Kidney (tissue), 14 donors: ENCODE data around the gene MGARP. TPM values are rescaled to one million over a fixed set of nuclear protein-coding genes. Genes with fewer than 3 reads are reported as not detected.

Source experiments
- DNase-seq, 5 donors: peaks; one replicate each; pipeline ENCODE4 v3.0.0-alpha.2; 2013 to 2020
- FAIRE-seq: peaks from 2 replicates; lab custom pipeline; 2012; peaks lifted over from hg19 to GRCh38; lab: Jason Lieb, UNC
- H3K27ac ChIP-seq, 2 donors: one replicate each; pipeline ENCODE4 v1.7.0; 2013; ENCODE audit warnings: low read depth in 2 of 2, low read length in 2 of 2, inconsistent platforms in 1 of 2
- H3K27me3 ChIP-seq: one replicate; pipeline ENCODE4 v1.7.1; 2013; ENCODE audit warnings: low read length, inconsistent platforms; ENCODE audit not compliant: control insufficient read depth, insufficient read depth
- H3K36me3 ChIP-seq, 3 donors: one replicate each; pipeline versions ENCODE4 v1.7.0 to v1.7.1; 2013; ENCODE audit warnings: low read length in 3 of 3, control low read depth in 1 of 3, inconsistent platforms in 1 of 3; ENCODE audit not compliant: insufficient read depth in 3 of 3, control insufficient read depth in 2 of 3
- H3K4me1 ChIP-seq, 3 donors: one replicate each; pipeline versions ENCODE4 v1.7.0 to v1.7.1; 2013; ENCODE audit warnings: low read length in 3 of 3, inconsistent platforms in 1 of 3, low read depth in 1 of 3; ENCODE audit not compliant: control insufficient read depth in 2 of 3, insufficient read depth in 2 of 3
- H3K4me3 ChIP-seq, 3 donors: one replicate each; pipeline versions ENCODE4 v1.7.0 to v1.8.1; 2013; ENCODE audit warnings: low read length in 3 of 3, control low read depth in 1 of 3, inconsistent platforms in 1 of 3
- H3K9ac ChIP-seq, 3 donors: one replicate each; pipeline versions ENCODE4 v1.7.0 to v1.7.1; 2013; ENCODE audit warnings: low read length in 3 of 3, control low read depth in 1 of 3, inconsistent platforms in 1 of 3
- H3K9me3 ChIP-seq, 3 donors: one replicate each; pipeline versions ENCODE4 v1.7.0 to v1.7.1; 2013; ENCODE audit warnings: low read length in 3 of 3, control low read depth in 1 of 3, inconsistent platforms in 1 of 3; ENCODE audit not compliant: control insufficient read depth in 2 of 3, insufficient read depth in 1 of 3
- CTCF ChIP-seq: IDR thresholded peaks from 3 replicates; pipeline ENCODE4 v1.5.1; 2012; ENCODE audit warnings: mild to moderate bottlenecking, moderate library complexity, borderline replicate concordance; ENCODE audit not compliant: insufficient read depth; ENCODE audit errors: extremely low read depth
- intact Hi-C: fragments of 100-400 bp; cut with DNase I; formaldehyde crosslinking; loops from one replicate; pipeline ENCODE4 v1.11.1; 2022
- polyA plus RNA-seq: library from polyadenylated mRNA; stranded (reverse); fragments of 350-450 nt; fragmentation: Illumina TruSeq; extraction: RNeasy Lipid Tissue Mini Kit (QIAGEN cat#74804); gene quantifications from one replicate; pipeline ENCODE4 v1.2.3, GENCODE V29; 2014; ENCODE audit warnings: low read depth, low replicate concordance; ENCODE audit not compliant: insufficient read depth
- total RNA-seq: library from RNA; stranded (reverse); fragmentation: NEBNext Ultra II Directional; extraction: Animal tissue kit (Norgen Biotek cat#: 25700); gene quantifications from one replicate; pipeline ENCODE4 v1.2.1, GENCODE V29; 2021
- donor health status: control.
- donor health status: control.
- donor health status: control.
- donor health status: control.
- donor health status: control.
- donor health status: DM: yes; HTN: yes; CAD: no.
- donor health status: Normal renal cell carcinoma (clear cell type).

The MGARP gene
- total and polyA plus RNA-seq, 2 donors from 2014 or later, result 0.25 to 4.3 TPM

- no peak overlapping the region for H3K4me3 ChIP-seq
Measured at GRCh38 chr4:139267301-139267700, 12.7 kb downstream of the MGARP start.

GRCh38 chr4:139266583-139267257 is 13.3 kb downstream of the MGARP start:
- H3K4me3 ChIP-seq, result peak overlapping the region; percentile 57 to 70 (median 63)
- no peaks in the 10 kb centered on the region for H3K9me3 ChIP-seq
- no peak for TF ChIP-seq CTCF
- H3K9ac ChIP-seq, result peak overlapping the region in 1 of 3 donors; percentile 39
- no peaks in the 10 kb centered on the region for H3K36me3 ChIP-seq
- no peaks in the 10 kb centered on the region for H3K27me3 ChIP-seq
- peaks cover 0 to 4% (median 0%) of the 10 kb centered on the region in 3 donors for H3K4me1 ChIP-seq
- intact Hi-C loops, result no loop called here
- FAIRE-seq (no peak), DNase-seq (peak; percentile 64 to 90 (median 77))
- no peak overlapping the region for H3K27ac ChIP-seq

More at GRCh38 chr4:139267301-139267700, 12.7 kb downstream of the MGARP start:
- DNase-seq (no peak), FAIRE-seq (no peak)
- H3K27me3 ChIP-seq, result no peaks in the 10 kb centered on the region
- no peak for TF ChIP-seq CTCF
- no peak overlapping the region for H3K27ac ChIP-seq
- intact Hi-C loops, result no loop called here
- peaks cover 0 to 4% (median 0%) of the 10 kb centered on the region in 3 donors for H3K4me1 ChIP-seq
- no peaks in the 10 kb centered on the region for H3K9me3 ChIP-seq
- H3K9ac ChIP-seq, result no peak overlapping the region
- H3K36me3 ChIP-seq, result no peaks in the 10 kb centered on the region

GRCh38 chr4:139266208-139266582 is 13.8 kb downstream of the MGARP start:
- intact Hi-C loops, result no loop called here

More at GRCh38 chr4:139266208-139266582, 13.8 kb downstream of the MGARP start:
- peak; percentile 3 for FAIRE-seq
- peak overlapping the region; percentile 57 to 70 (median 63) for H3K4me3 ChIP-seq
- TF ChIP-seq CTCF, result no peak
- H3K9ac ChIP-seq, result no peak overlapping the region
- H3K9me3 ChIP-seq, result no peaks in the 10 kb centered on the region
- H3K27ac ChIP-seq, result peak overlapping the region in 1 of 2 donors; percentile 14
- H3K36me3 ChIP-seq, result no peaks in the 10 kb centered on the region
- H3K4me1 ChIP-seq, result peaks cover 0 to 4% (median 0%) of the 10 kb centered on the region in 3 donors
- no peaks in the 10 kb centered on the region for H3K27me3 ChIP-seq
- DNase-seq, result no peak
